ENCODE data around the gene ANKFN1. TPM values are rescaled to one million over a fixed set of nuclear protein-coding genes. Genes with fewer than 3 reads are reported as not detected.

ANKFN1 gene
- total RNA-seq, 4 donors from 2014 or later, result 0.13 to 1.4 (median 0.75) TPM

- WGBS, 2 donors (ENCODE audit: low coverage in 1 of 2), result 80 to 100% methylated on average over 1 to 3 of the region's 3 CpGs
These were observed 16.3 kb downstream of the ANKFN1 start for GRCh38 chr17:56169621-56170020.

GRCh38 chr17:56171186-56171959, 18.1 kb downstream of the ANKFN1 start:
- WGBS, 2 donors (ENCODE audit: low coverage in 1 of 2), result 17 to 43% methylated on average over 1 to 2 of the region's 4 CpGs
- Histone ChIP-seq H3K36me3 (no peaks in the 10 kb centered on the region), H3K4me3 (no peak overlapping the region), H3K4me1 (peaks cover 0 to 46% (median 5%) of the 10 kb centered on the region in 3 donors), H3K27ac (no peak overlapping the region), H3K9me3 (no peaks in the 10 kb centered on the region), H3K27me3 (no peaks in the 10 kb centered on the region)
- no peak for ATAC-seq
- TF ChIP-seq POLR2A (IDR thresholded peaks at IDR 0.05) (no peak), EP300 (IDR thresholded peaks at IDR 0.05) (no peak)
- TF ChIP-seq, protein P1, sequence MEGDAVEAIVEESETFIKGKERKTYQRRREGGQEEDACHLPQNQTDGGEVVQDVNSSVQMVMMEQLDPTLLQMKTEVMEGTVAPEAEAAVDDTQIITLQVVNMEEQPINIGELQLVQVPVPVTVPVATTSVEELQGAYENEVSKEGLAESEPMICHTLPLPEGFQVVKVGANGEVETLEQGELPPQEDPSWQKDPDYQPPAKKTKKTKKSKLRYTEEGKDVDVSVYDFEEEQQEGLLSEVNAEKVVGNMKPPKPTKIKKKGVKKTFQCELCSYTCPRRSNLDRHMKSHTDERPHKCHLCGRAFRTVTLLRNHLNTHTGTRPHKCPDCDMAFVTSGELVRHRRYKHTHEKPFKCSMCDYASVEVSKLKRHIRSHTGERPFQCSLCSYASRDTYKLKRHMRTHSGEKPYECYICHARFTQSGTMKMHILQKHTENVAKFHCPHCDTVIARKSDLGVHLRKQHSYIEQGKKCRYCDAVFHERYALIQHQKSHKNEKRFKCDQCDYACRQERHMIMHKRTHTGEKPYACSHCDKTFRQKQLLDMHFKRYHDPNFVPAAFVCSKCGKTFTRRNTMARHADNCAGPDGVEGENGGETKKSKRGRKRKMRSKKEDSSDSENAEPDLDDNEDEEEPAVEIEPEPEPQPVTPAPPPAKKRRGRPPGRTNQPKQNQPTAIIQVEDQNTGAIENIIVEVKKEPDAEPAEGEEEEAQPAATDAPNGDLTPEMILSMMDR (IDR thresholded peaks at IDR 0.05), result no peak

More at GRCh38 chr17:56169621-56170020, 16.3 kb downstream of the ANKFN1 start:
- Histone ChIP-seq H3K36me3 (no peaks in the 10 kb centered on the region), H3K4me1 (peaks cover 0 to 32% (median 5%) of the 10 kb centered on the region in 3 donors), H3K27me3 (no peaks in the 10 kb centered on the region), H3K27ac (no peak overlapping the region), H3K9me3 (no peaks in the 10 kb centered on the region), H3K4me3 (no peak overlapping the region)
- no peak for ATAC-seq
- TF ChIP-seq, protein P1 (IDR thresholded peaks at IDR 0.05), result no peak
- no peak for TF ChIP-seq POLR2AphosphoS5 (IDR thresholded peaks at IDR 0.05)
- no peak for TF ChIP-seq EP300 (IDR thresholded peaks at IDR 0.05)
- no peak for TF ChIP-seq POLR2A (IDR thresholded peaks at IDR 0.05)

DNA sequence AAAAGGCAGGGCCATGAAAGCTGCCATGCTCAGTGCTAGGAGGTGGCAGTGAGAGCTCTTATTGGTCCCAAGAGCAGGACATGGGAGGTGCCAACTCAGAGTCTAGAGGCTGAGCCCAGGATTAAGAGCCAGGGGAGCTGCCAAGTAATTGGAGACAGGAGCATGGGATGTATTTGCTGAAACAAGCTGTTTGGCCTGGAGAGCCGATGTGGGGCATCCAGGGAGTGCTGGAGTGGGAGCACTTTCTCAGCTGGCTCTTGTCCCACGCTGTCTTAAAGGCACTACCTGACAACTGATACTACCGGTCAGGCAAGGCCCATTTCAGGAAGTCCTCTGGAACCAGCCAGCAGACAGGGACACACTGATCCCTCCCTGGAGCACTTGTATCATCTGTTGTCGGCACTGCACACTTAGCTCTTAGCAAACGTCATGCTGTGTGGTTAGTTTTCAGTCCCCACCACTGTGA, 19.3 kb downstream of the ANKFN1 start:
- WGBS, 2 donors (ENCODE audit: low coverage in 1 of 2), result 42 to 55% methylated on average over 2 to 3 of the region's 5 CpGs
- Histone ChIP-seq H3K27ac (peak overlapping the region in 2 of 4 donors; percentile 31 to 48), H3K36me3 (no peaks in the 10 kb centered on the region), H3K4me3 (no peak overlapping the region), H3K27me3 (no peaks in the 10 kb centered on the region), H3K4me1 (peaks cover 0 to 46% (median 5%) of the 10 kb centered on the region in 3 donors), H3K9me3 (no peaks in the 10 kb centered on the region)
- peak; percentile 55 for TF ChIP-seq POLR2AphosphoS5 (IDR thresholded peaks at IDR 0.05)
- TF ChIP-seq, protein P1 (IDR thresholded peaks at IDR 0.05), result no peak
- TF ChIP-seq EP300 (IDR thresholded peaks at IDR 0.05), result no peak
- peak; percentile 34 for ATAC-seq

GRCh38 chr17:56173026-56173425, 19.8 kb downstream of the ANKFN1 start:
- no peak overlapping the region for H3K4me3 ChIP-seq
- H3K27me3 ChIP-seq, result no peaks in the 10 kb centered on the region
- WGBS, 2 donors (ENCODE audit: low coverage in 1 of 2), result 67 to 100% methylated on average over 1 of the region's 1 CpG
- H3K27ac ChIP-seq, result peak overlapping the region in 2 of 4 donors; percentile 31 to 48
- H3K4me1 ChIP-seq, result peaks cover 0 to 46% (median 5%) of the 10 kb centered on the region in 3 donors
- H3K36me3 ChIP-seq, result no peaks in the 10 kb centered on the region
- no peaks in the 10 kb centered on the region for H3K9me3 ChIP-seq
- TF ChIP-seq POLR2AphosphoS5 (IDR thresholded peaks at IDR 0.05) (no peak), EP300 (IDR thresholded peaks at IDR 0.05) (no peak), POLR2A (IDR thresholded peaks at IDR 0.05) (no peak)
- no peak for ATAC-seq

GRCh38 chr17:56173958-56174835, 20.9 kb downstream of the ANKFN1 start:
- peaks cover 0 to 46% (median 5%) of the 10 kb centered on the region in 3 donors for H3K4me1 ChIP-seq
- TF ChIP-seq POLR2A (IDR thresholded peaks at IDR 0.05) (no peak), EP300 (IDR thresholded peaks at IDR 0.05) (no peak), POLR2AphosphoS5 (IDR thresholded peaks at IDR 0.05) (no peak)
- TF ChIP-seq, protein P1 (IDR thresholded peaks at IDR 0.05), result no peak
- no peak overlapping the region for H3K4me3 ChIP-seq
- ATAC-seq, result no peak
- no peaks in the 10 kb centered on the region for H3K9me3 ChIP-seq
- H3K36me3 ChIP-seq, result no peaks in the 10 kb centered on the region
- H3K27me3 ChIP-seq, result no peaks in the 10 kb centered on the region
- no peak overlapping the region for H3K27ac ChIP-seq
- WGBS, 2 donors (ENCODE audit: low coverage in 1 of 2), result 30 to 43% methylated on average over 2 of the region's 3 CpGs
